Right lung (tissue), 5 donors: Measurements from ENCODE around the gene STX4. TPM values are rescaled to one million over a fixed set of nuclear protein-coding genes. Genes with fewer than 3 reads are reported as not detected.
"Not testable (repeated sequence)": the region's sequence is repeated elsewhere in the genome, so short reads cannot be mapped to it uniquely, and the experiment has no call there.

Source experiments
- DNase-seq, 2 donors: peaks; one replicate each; pipeline ENCODE4 v3.0.0-alpha.2; 2013
- polyA plus RNA-seq, 5 donors: library from polyadenylated mRNA; unstranded; fragments of 120-200 nt; gene quantifications; one replicate each; pipeline versions ENCODE4 v1.2.1 to v1.2.3, GENCODE V29; 2013; ENCODE audit warnings: inconsistent platforms in 1 of 5, low replicate concordance in 1 of 5; ENCODE audit not compliant: insufficient read length in 5 of 5, insufficient read depth in 1 of 5

STX4 gene
- polyA plus RNA-seq, 5 donors = 33.7 to 48.4 (median 40.5) TPM

DNA sequence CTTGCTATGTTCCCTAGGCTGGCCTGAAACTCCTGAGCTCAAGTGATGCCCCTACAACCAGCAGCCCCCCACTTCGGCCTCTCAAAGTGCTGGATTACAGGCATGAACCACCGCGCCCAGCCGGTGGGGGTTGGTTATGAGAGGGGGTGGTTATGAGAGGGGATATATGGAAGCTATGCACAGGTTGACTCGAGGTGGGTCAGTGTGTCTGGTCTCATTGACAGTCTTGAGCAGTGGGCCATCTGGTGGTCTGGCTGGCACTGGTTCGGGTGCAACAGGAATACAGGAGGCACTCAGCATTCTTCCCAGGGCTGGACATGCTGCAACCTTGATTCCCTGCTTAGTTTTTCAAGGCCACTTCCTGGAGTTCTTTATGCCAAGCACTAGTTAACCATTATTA is 17.3 kb upstream of the STX4 start:
- DNase-seq = no peak

DNA sequence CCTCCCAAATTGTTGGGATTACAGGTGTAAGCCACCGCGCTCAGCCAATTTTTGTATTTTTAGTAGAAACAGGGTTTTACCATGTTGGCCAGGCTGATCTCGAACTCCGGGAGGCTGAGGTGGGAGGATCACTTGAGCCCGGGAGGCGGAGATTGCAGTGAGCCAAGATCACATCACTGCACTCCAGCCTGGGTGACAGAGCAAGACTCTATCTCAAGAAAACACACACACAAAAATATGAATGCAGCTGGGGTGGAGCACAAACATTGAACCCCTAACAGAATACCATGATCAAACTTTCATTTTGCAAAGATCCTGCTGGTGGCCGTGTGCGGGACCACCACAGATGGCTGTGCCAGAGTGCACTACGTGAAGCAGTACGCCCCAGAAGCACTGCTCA is 15.6 kb upstream of the STX4 start:
- DNase-seq = not testable (repeated sequence)

DNA sequence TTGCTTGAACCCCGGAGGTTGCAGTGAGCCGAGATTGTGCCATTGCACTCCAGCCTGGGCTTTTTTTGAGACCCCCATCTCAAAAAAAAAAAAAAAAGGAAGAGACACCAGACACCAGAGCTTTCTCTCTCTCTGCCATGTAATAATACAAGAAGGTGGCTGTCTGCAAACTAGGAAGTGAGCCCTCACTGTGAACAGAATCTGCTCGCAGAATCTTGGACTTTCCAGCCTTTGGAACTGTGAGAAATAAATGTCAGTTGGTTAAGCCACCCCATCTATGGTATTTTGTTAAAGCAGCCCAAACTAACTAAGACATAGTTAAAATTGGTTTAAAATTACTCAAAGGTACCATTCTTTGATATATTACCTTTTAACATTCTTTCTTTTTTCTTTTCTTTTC is 12.8 kb upstream of the STX4 start:
- DNase-seq = no peak

DNA sequence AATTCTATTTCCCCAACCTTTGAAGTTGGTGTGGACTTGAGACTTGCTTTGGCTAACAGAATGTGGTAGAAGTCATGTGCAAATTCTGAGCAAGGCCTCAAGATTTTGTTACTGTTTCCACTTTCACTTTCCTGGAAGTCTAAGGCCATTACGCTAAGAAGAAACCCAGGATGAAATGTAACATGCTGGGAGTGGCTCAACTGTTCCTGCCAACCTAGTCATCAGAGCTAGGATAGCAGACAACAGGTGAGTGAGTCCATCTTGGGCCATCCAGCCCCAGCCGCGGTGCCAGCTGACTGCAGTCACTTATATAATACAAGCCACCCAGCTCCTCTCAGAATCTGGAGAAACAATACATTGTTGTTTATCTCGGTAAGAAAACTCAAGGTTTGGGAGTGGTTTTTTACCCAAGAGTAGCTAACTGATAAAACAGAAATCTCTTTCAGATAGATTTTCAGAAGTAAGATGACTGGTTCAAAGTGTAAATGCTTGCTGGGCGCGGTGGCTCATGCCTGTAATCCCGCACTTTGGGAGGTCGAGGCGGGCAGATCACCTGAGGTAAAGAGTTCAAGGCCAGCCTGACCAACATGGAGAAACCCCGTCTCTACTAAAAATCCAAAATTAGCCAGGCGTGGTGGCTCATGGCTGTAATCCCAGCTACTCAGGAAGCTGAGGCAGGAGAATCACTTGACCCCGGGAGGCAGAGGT is 10.7 kb upstream of the STX4 start:
- DNase-seq = no peak

DNA sequence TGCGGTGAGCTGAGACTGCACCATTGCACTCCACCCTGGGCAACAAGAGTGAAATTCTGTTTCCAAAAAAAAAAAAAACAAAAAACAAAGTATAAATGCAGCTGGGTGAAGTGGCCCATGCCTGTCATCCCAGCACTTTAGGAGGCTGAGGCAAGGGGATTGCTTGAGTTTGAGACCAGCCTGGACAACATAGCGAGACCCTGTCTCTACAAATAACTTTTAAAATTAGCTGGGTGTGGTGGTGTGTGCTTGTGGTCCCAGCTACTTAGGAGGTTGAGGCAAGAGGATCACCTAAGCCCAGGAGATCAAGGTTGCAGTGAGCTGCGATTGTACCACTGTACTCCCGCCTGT is 10.1 kb upstream of the STX4 start:
- DNase-seq = no peak

DNA sequence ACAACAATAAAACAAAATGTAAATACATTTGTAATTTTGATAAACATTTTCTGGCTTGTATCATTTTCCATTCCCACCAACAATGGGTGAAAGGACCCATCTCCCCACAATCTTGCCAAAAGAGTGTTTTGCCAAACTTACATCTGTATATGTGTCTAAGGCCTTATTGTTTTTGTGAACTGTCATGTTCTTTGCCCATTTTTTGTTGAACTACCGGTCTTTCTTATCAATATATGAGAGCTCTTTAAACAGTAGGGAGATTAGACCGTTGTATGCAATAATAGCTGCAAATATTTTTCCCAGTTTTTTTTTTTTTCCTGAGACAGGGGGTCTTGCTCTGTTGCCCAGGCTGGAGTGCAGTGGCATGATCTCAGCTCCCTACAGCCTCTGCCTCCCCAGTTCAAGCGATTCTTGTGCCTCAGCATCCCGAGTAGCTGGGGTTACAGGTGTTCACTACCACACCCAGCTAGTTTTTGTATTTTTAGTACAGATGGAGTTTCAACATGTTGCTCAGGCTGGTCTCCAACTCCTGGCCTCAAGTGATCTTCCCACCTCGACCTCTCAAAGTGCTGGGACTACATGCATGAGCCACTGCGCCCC is 9.6 kb upstream of the STX4 start:
- no peak for DNase-seq

DNA sequence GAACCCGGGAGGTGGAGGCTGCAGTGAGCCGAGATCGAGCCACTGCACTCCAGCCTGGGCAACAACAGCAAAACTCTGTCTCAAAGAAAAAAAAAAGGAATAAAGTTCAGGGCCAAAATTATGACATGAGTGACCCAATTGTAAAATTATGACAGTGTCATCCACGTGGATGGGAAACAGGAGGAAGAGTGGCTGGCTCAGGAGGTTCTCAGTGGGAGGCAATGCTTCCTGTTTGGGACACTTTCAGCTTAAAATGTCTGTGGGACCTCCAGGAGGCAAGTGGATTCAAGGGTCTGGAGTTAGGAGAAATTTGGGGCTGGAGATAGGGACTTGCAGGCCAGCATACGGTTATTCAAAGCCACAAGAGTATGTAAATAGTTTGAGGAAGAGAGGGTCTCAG is 8.0 kb upstream of the STX4 start:
- DNase-seq = no peak

DNA sequence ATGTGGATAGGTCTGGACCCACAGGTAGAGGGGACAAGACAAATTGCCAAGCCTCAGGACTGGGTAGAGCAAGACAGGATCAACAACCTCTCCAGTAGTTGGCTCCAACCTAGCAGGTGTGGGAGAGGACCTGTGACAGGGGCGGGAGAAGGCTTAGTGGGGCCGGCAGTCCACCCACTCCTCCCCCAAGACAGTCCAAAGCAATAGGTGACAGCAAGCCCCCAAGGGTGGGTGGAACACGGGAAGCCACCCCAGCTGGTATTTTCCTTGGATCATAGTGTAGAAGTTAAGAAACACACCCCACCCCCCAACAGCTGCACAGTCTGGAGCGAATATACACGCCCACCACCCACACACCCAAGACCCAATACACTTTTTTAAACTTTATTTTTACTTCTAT is 4.1 kb upstream of the STX4 start:
- no peak for DNase-seq

DNA sequence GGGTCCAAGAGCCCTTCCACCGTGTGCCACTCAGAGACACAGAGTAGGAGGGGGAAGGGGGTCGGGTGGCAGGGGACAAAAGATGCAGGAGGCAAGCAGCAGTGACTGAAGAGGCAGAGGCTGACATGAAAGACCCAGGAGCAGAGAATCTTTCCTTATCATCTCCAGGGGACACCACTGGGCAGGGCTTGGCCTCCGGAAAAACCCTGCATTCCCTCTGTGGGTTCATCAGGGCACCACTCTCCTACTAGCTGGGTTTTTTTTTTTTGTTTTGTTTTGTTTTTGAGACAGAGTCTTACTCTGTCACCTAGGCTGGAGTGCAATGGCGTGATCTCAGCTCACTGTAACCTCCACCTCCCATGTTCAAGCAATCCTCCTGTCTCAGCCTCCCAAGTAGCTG is 2.1 kb upstream of the STX4 start:
- no peak for DNase-seq

DNA sequence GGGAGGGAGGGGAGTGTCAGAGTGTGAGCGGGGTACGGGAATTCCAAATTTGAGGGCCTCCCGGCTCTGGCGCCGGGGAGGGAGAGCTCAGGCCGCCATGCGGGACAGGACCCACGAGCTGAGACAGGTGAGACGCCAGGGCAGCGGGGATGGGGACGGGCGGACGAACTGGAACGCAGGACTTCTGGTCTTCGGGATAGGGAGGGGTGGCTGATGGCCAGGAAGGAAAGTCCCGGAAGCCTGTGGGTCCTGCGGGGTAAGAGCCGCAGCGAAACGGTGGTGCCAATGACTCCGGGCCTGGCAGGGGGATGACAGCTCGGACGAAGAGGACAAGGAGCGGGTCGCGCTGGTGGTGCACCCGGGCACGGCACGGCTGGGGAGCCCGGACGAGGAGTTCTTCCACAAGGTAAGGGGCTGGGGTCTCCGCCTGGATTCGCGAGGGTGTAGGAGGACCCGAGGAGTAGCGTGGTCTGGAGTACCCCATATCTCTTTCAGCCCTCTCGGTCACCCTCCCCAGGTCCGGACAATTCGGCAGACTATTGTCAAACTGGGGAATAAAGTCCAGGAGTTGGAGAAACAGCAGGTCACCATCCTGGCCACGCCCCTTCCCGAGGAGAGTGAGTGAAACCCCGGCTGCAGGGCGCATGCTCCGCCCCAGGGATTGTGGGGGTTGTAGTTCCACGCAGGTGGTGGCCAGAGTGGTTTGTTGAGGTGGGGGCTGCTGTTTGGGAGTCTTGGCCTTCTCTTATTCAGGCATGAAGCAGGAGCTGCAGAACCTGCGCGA is 543 bp downstream of the STX4 start:
- peak; percentile 75 to 79 for DNase-seq

DNA sequence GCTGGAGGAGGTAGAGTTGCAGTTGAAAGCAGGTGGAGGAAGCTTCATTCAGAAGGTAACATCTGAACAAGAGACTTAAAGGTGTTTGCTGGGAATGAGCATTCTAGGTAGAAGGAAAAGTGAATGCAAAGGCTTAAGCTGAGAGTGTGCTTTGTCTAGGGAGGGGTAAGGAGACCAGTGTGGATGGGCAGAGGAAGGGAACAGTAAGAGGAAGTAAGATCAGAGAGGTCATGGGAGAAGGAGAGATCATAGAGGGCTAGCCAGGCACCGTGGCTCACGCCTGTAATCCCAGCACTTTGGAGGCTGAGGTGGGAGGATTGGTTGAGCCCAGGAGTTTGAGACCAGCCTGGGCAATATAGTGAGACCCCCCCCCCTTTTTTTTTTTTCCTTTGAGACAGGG is 3.3 kb downstream of the STX4 start:
- no peak for DNase-seq

DNA sequence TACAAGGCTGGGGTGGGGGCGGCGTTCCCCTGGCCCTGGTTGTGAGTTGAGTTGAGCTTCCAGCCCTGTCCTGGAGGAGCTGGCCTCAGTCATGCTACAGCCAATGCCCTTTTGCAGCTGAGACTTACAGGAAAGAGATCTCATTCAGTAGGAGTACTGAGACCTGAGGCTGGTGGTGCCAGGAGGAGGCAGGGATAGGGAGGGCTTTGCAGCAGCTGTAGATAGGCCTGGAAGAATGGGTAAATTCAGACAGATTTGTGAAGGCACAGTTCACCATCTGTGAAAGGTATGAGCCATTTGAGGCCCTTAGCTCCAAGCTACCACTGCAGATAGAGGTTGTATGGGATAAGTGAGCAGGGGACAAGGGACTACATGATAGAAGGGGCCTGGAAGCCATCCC is 5.6 kb downstream of the STX4 start:
- no peak for DNase-seq

DNA sequence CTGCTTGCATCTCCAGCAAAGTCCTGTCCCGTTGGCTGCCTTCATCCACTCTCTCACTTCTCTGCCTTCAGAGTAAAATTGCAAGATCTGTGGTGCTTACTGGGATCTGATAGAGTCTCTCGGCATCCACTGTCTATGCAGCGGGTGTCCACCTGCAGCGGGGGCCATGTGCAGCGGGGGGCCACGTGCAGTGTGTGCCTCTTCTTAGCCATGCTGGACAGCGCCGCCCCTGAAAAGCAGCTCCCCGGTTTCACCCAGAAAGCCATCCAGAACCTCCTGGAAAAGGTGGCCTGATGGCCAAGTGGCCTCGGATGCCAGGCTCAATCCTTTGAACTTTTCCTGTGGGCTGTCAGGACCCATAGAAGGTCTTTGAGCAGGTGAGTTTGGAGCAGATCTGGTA is 9.5 kb downstream of the STX4 start:
- DNase-seq = no peak

DNA sequence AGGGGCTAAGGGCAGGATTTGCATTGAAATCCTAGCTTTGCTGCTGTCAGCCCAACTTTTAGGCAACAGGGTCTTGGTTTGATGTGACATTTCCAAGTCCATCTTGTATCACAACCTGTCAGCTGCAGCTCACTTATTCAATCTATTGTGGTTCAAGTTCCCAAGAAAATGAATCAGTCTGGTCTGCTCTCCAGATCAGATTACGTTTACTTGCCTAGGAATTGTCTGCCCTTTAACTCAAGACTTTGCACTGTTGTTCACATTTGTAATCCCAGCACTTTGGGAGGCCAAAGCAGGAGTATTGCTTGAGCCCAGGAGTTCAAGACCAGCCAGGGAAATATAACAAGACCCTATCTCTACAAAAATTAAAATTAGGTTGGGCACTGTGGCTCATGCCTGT is 10.0 kb downstream of the STX4 start:
- DNase-seq = no peak

DNA sequence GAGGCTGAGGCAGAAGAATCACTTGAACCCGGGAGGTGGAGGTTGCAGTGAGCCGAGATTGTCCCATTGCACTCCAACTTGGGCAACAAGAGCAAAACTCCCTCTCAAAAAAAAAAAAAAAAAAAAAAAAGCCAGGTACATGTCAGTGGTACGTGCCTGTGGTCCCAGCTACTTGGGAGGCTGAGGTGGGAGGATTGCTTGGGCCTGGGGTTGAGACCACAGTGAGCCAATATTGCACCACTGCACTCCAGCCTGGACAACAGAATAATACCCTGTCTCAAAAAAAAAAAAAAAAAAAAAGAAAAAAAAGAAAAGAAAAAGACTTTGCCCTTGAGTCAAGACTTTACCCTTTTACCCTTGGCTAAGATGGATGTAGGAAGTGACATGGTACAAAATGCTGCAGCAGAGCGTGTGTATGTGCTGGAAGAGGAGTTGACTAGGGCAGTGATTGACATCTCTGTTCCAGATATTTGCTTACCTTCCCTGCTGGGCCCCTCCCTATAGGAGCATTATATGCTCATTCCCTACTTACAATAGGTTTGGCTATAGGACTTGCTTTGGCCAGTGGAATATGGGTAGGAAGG is 10.6 kb downstream of the STX4 start:
- DNase-seq = no peak

DNA sequence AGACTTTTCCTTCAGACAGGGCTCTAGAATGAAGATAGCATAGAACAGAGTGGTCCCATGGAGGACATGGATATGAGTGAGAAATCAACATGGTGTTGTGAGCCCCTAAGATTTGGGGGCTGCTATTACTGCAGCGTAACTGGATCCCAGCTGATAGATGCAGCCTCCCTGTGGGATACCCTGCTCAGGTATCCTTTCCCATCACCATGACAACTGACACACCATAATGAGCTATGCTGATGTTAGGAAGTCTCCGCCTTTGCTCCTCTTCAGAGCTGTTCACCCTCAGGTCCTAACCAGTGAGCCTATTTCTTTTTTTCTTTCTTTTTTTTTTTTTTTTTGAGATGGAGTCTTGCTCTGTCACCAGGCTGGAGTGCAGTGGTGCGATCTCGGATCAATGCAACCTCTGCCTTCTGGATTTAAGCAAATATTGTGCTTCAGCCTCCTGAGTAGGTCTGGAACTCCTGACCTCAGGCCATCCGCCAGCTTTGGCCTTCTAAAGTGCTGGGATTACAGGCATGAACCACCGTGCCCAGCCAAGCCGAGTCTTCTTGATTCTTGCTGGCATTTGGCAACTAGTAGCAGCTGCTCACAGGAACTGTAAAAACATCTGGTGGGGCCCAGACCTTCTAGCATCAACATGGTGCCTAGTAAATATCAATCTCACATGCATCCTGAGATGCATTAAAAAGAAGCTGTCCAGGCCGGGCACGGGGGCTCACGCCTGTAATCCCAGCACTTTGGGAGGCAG is 17.1 kb downstream of the STX4 start:
- no peak for DNase-seq

DNA sequence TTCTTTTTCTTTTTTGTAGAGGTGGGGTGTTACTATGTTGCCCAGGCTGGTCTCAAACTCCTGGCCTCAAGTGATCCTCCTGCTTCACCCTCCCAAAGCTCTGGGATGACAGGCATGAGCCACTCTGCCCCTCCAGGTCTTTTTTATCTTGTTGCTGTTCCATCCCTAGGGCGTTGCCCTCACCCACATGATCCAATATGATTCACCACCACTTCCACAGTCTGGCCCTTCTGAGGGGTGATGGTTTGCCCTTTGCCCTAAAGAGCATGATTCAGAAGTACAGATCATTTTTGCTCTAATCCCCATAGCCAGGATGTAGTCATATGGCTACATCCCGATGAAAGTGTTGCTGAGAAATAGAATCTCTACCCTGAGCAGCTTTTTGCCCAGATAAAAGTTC is 18.8 kb downstream of the STX4 start:
- no peak for DNase-seq

DNA sequence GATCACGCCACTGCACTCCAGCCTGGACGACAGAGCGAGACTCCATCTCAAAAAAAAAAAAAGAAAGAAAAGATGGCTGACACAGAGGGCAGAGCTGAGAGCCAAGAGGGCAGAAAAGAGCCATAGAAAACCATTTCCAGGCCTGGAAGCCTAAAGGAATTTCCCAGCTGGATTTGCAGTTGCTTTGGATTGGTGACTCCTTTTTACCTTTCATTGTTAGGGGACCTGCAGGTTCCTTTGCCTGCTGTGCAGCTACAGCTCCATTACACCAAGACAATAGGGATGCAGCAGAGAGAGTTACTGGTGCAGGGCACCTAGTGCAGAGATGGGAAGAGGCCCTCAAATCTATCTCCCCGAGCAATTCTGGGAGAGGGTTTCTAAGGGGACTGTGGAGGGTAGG is 22.3 kb downstream of the STX4 start:
- DNase-seq = no peak

DNA sequence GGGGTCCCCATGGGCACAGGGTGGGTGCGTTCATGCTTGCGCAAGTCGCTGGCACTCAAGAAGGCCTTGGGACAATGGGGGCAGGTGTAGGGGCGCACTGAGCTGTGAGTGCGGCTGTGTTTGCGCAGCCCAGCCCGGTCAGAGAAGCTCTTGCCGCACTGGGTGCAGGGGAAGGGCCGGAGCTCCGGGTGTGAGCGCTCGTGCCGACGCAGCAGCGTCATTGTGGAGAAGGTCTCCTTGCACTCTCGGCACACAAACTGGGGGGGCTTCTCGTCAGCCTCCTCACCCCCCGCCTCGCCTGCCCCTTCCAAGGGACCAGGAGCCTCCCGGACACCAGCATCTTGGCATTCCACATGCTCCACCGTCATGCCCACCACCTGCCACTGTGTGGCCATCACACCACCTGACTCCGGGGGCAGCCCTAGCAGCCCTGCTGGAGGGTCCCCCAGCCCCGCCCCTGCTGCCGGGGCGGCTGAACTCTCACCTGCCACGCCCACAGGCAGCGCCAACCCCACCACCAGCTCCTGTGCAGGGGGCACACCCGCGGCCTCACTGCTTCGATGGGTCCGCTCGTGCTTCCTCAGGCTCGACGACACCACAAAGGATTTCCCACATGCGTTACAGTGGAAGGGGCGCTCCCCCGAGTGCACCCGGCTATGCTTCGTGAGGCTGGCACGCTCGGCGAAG is 27.9 kb downstream of the STX4 start:
- no peak for DNase-seq

DNA sequence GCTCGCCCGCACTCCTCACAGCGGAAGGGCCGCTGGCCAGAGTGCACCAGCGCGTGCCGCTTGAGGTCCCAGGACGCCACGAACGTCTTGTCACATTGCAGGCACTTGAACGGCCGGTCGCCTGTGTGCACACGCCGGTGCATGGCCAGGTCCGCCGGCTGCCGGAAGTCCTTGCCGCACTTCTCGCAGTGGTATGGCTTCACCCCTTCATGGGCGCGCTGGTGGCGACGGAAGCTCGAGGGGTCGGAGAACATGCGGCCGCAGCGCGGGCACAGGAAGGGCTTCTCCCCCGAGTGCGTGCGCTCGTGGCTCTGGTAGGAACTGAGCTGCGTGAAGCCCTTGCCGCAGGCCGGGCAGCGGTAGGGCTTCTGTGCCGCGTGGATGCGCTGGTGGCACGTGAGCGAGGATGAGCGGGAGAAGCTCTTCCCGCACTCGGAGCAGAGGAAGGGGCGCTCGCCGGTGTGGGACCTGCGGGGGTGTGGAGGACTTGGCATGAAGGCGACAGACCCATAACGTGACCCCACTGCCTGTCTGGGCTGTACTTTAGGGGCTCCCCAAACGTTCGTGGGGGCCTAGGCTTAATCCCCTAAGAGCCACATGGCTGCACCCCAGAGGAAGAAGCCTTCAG is 28.6 kb downstream of the STX4 start:
- no peak for DNase-seq

DNA sequence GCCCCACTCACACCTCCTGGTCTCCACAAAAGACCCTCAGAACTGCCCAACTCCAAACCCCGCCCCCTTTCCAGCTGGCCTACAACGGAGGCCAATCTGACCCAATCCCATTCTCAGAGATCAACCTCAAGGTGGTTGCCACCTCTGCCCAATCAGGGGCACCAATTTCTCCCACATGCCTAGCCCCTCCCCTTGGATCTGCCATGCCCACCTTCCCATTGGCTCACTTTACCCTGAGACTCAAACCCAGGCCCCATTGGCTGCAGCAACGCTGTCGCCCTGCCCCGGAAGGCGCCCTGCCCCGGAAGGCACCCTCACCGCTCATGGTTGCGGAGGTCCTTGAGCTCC is 30.1 kb downstream of the STX4 start:
- no peak for DNase-seq
